Measurements from ENCODE around the gene CXCL3. TPM values are rescaled to one million over a fixed set of nuclear protein-coding genes. Genes with fewer than 3 reads are reported as not detected.

The CXCL3 gene
- total RNA-seq, 1 experiment from 2014 or later: not detected

DNA sequence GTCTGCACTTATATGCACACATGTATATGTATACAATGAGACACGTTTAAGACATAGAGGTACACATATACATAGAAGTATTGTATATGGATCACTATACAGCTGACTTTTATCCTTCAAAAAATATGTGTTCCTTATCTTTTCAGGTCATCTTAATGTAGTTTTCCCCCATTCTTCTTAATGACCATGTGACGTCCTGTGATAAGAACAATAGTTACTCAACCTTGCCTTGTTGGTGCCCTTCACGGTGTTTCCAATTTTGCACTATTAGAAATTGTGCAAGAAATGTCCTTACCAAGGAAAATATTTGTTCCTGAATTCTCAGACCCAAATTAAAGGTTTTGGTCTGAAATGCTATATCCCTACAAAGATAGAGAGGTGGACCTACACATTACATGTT lies 49.5 kb downstream of the CXCL3 start:
- in situ Hi-C loops (cut with HindIII; ENCODE audit: low pct_unique_long_range_greater_than_20kb, low sequenced_read_pairs): no loop called here
- DNase-seq (ENCODE audit: low read depth): no peak

DNA sequence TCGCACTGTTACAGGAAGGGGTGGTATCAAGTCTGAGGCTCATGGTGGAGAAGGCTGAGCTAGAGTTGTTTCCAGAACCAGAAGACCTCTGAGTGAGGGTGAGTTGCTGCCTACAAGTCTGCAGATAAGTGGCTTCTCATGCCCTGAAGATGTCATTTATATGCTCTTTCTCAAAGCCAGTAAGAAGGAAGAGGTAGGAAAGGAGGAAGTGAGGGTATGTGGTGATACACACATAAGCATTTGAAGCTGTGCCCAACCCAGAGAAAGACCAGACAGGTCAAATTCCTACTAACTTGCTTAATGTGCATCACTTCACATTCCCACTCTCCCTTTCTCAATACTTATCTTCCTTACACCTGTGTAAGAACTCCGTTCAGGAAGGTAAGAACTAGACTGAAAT lies 50.4 kb downstream of the CXCL3 start, which contains the start of gene PPBP:
TSS of gene PPBP (minus strand) at position 130 of the 400 bp plus-strand sequence. CDS start at position 43, 87 bp downstream.
- DNase-seq (ENCODE audit: low read depth): no peak
- in situ Hi-C loops (cut with HindIII; ENCODE audit: low pct_unique_long_range_greater_than_20kb, low sequenced_read_pairs): no loop called here

Other genes with a start within 250 kb of the CXCL3 start
- gene CXCL6, start 202.0 kb downstream of the CXCL3 start, total RNA-seq (2014; rRNA removed; shearing (Covaris generic); ENCODE audit: low replicate concordance): not detected in 2 replicates
- gene PF4V1, start 185.4 kb downstream of the CXCL3 start, total RNA-seq (2014; rRNA removed; shearing (Covaris generic); ENCODE audit: low replicate concordance): not detected in 2 replicates
- 2.7 TPM in 1 of 2 replicates, not detected in the other for gene CXCL1, start 169.3 kb downstream of the CXCL3 start, total RNA-seq (2014; rRNA removed; shearing (Covaris generic); ENCODE audit: low replicate concordance)
- not detected in 2 replicates for gene PF4, start 56.7 kb downstream of the CXCL3 start, total RNA-seq (2014; rRNA removed; shearing (Covaris generic); ENCODE audit: low replicate concordance)
- not detected in 2 replicates for gene PPBP, start 50.5 kb downstream of the CXCL3 start, total RNA-seq (2014; rRNA removed; shearing (Covaris generic); ENCODE audit: low replicate concordance)
- 0.67 and 2.7 TPM in 2 replicates for gene CXCL5, start 40.0 kb downstream of the CXCL3 start, total RNA-seq (2014; rRNA removed; shearing (Covaris generic); ENCODE audit: low replicate concordance)
- 0.44 and 0.67 TPM in 2 replicates for gene CXCL2, start 60.5 kb upstream of the CXCL3 start, total RNA-seq (2014; rRNA removed; shearing (Covaris generic); ENCODE audit: low replicate concordance)
- 9.9 and 11.6 TPM in 2 replicates for gene MTHFD2L, start 119.4 kb upstream of the CXCL3 start, total RNA-seq (2014; rRNA removed; shearing (Covaris generic); ENCODE audit: low replicate concordance)